IPS-15b (cell line): ENCODE results near the gene CACHD1.

ENCODE experiments used
- H3K27me3 ChIP-seq: one replicate; pipeline ENCODE4 v1.6.1; 2013; ENCODE audit warnings: low read length; ENCODE audit not compliant: control insufficient read depth, insufficient read depth
- H3K36me3 ChIP-seq: one replicate; pipeline ENCODE4 v1.6.1; 2013; ENCODE audit warnings: low read length; ENCODE audit not compliant: control insufficient read depth, insufficient read depth
- H3K4me1 ChIP-seq: one replicate; pipeline ENCODE4 v1.6.1; 2013; ENCODE audit warnings: mild to moderate bottlenecking, low read length; ENCODE audit not compliant: control insufficient read depth, insufficient read depth
- H3K4me3 ChIP-seq: one replicate; pipeline ENCODE4 v1.5.1; 2013; ENCODE audit warnings: low read depth, low read length
- H3K9ac ChIP-seq: one replicate; pipeline ENCODE4 v1.6.1; 2013; ENCODE audit warnings: low read depth, mild to moderate bottlenecking, low read length
- H3K9me3 ChIP-seq: one replicate; pipeline ENCODE4 v1.6.1; 2013; ENCODE audit warnings: mild to moderate bottlenecking, low read length; ENCODE audit not compliant: control insufficient read depth, insufficient read depth

The CACHD1 gene

GRCh38 chr1:64545118-64545843 is 75.4 kb downstream of the CACHD1 start:
- H3K9me3 ChIP-seq, result no peaks in the 10 kb centered on the region
- no peak overlapping the region for H3K9ac ChIP-seq
- H3K27me3 ChIP-seq, result no peaks in the 10 kb centered on the region
- H3K4me1 ChIP-seq, result peaks cover 27% of the 10 kb centered on the region
- no peak overlapping the region for H3K4me3 ChIP-seq
- no peaks in the 10 kb centered on the region for H3K36me3 ChIP-seq

- Histone ChIP-seq H3K4me3 (no peak overlapping the region), H3K27me3 (no peaks in the 10 kb centered on the region), H3K36me3 (no peaks in the 10 kb centered on the region), H3K4me1 (peaks cover 20% of the 10 kb centered on the region), H3K9ac (no peak overlapping the region), H3K9me3 (no peaks in the 10 kb centered on the region)
These were observed 76.1 kb downstream of the CACHD1 start for GRCh38 chr1:64546013-64546412.

GRCh38 chr1:64549464-64550239 is 79.7 kb downstream of the CACHD1 start:
- Histone ChIP-seq H3K27me3 (no peaks in the 10 kb centered on the region), H3K9me3 (no peaks in the 10 kb centered on the region), H3K9ac (no peak overlapping the region), H3K4me3 (no peak overlapping the region), H3K4me1 (peaks cover 12% of the 10 kb centered on the region), H3K36me3 (no peaks in the 10 kb centered on the region)

- Histone ChIP-seq H3K9ac (no peak overlapping the region), H3K9me3 (no peaks in the 10 kb centered on the region), H3K4me1 (peaks cover 4% of the 10 kb centered on the region), H3K36me3 (no peaks in the 10 kb centered on the region), H3K4me3 (no peak overlapping the region), H3K27me3 (no peaks in the 10 kb centered on the region)
These were observed 80.6 kb downstream of the CACHD1 start for GRCh38 chr1:64550510-64550909.

- H3K9ac ChIP-seq, result no peak overlapping the region
- no peaks in the 10 kb centered on the region for H3K9me3 ChIP-seq
- no peaks in the 10 kb centered on the region for H3K36me3 ChIP-seq
- H3K27me3 ChIP-seq, result no peaks in the 10 kb centered on the region
- peaks cover 3% of the 10 kb centered on the region for H3K4me1 ChIP-seq
- H3K4me3 ChIP-seq, result no peak overlapping the region
These were observed 81.1 kb downstream of the CACHD1 start for GRCh38 chr1:64550946-64551605.

- no peaks in the 10 kb centered on the region for H3K9me3 ChIP-seq
- H3K4me1 ChIP-seq, result no peaks in the 10 kb centered on the region
- H3K9ac ChIP-seq, result no peak overlapping the region
- H3K4me3 ChIP-seq, result no peak overlapping the region
- H3K36me3 ChIP-seq, result peaks cover 6% of the 10 kb centered on the region
- no peaks in the 10 kb centered on the region for H3K27me3 ChIP-seq
These were observed 83.4 kb downstream of the CACHD1 start for GRCh38 chr1:64553285-64553684.

- H3K9ac ChIP-seq, result no peak overlapping the region
- H3K4me1 ChIP-seq, result no peaks in the 10 kb centered on the region
- no peak overlapping the region for H3K4me3 ChIP-seq
- H3K9me3 ChIP-seq, result no peaks in the 10 kb centered on the region
- H3K36me3 ChIP-seq, result peaks cover 9% of the 10 kb centered on the region
- no peaks in the 10 kb centered on the region for H3K27me3 ChIP-seq
These were observed 86.0 kb downstream of the CACHD1 start for GRCh38 chr1:64555947-64556346.

GRCh38 chr1:64561993-64562392 is 92.1 kb downstream of the CACHD1 start:
- H3K4me3 ChIP-seq, result no peak overlapping the region
- H3K4me1 ChIP-seq, result peaks cover 16% of the 10 kb centered on the region
- no peak overlapping the region for H3K9ac ChIP-seq
- H3K36me3 ChIP-seq, result peaks cover 9% of the 10 kb centered on the region
- no peaks in the 10 kb centered on the region for H3K27me3 ChIP-seq
- H3K9me3 ChIP-seq, result no peaks in the 10 kb centered on the region

GRCh38 chr1:64563958-64564565 is 94.1 kb downstream of the CACHD1 start:
- Histone ChIP-seq H3K36me3 (no peaks in the 10 kb centered on the region), H3K9me3 (no peaks in the 10 kb centered on the region), H3K4me3 (no peak overlapping the region), H3K9ac (no peak overlapping the region), H3K4me1 (peaks cover 21% of the 10 kb centered on the region), H3K27me3 (no peaks in the 10 kb centered on the region)

GRCh38 chr1:64564891-64565290 is 95.0 kb downstream of the CACHD1 start:
- no peaks in the 10 kb centered on the region for H3K9me3 ChIP-seq
- no peaks in the 10 kb centered on the region for H3K36me3 ChIP-seq
- H3K4me1 ChIP-seq, result peaks cover 21% of the 10 kb centered on the region

GRCh38 chr1:64567426-64568170 is 97.7 kb downstream of the CACHD1 start:
- Histone ChIP-seq H3K9me3 (no peaks in the 10 kb centered on the region), H3K4me1 (peaks cover 44% of the 10 kb centered on the region)

More at GRCh38 chr1:64564891-64565290, 95.0 kb downstream of the CACHD1 start:
- H3K27me3 ChIP-seq, result no peaks in the 10 kb centered on the region
- H3K9ac ChIP-seq, result no peak overlapping the region
- no peak overlapping the region for H3K4me3 ChIP-seq

More at GRCh38 chr1:64567426-64568170, 97.7 kb downstream of the CACHD1 start:
- Histone ChIP-seq H3K36me3 (no peaks in the 10 kb centered on the region), H3K4me3 (no peak overlapping the region), H3K27me3 (no peaks in the 10 kb centered on the region), H3K9ac (no peak overlapping the region)
